ENCODE results near the gene PDE3B. TPM values are rescaled to one million over a fixed set of nuclear protein-coding genes. Genes with fewer than 3 reads are reported as not detected.

Gene PDE3B
- total and polyA plus RNA-seq, 9 of the 15 experiments (the other 6 are each of a cell fraction or from before 2014, with no cell fraction given), result 2.3 to 22.5 (median 12.2) TPM

GRCh38 chr11:14852571-14853177, 209.1 kb downstream of the PDE3B start (continued):
- TF ChIP-seq ZNF592 (IDR thresholded peaks at IDR 0.05) (peak; percentile 72; the same call in 1 of the 2 replicates), NUFIP1 (IDR thresholded peaks at IDR 0.05; ENCODE audit: partially characterized antibody) (no peak), ZNF395 (CRISPR knock-in tag; IDR thresholded peaks at IDR 0.05) (peak; percentile 18; the same call in 1 of the 2 replicates), HOMEZ (CRISPR knock-in tag; IDR thresholded peaks at IDR 0.05) (no peak), EZH2 (IDR thresholded peaks at IDR 0.05; ENCODE audit: borderline replicate concordance, low read depth, low read length) (no peak), MECOM (CRISPR knock-in tag; IDR thresholded peaks at IDR 0.05) (peak; percentile 56; the same call in 1 of the 2 replicates), TCFL5 (CRISPR knock-in tag; conservative IDR thresholded peaks at IDR 0.05) (no peak), ZNF586 (CRISPR knock-in tag; conservative IDR thresholded peaks at IDR 0.05) (no peak), ZSCAN32 (CRISPR knock-in tag; IDR thresholded peaks at IDR 0.05) (peak; percentile 85), KAT8 (IDR thresholded peaks at IDR 0.05; ENCODE audit: low read depth) (no peak), HEY1 (CRISPR knock-in tag; IDR thresholded peaks at IDR 0.05; ENCODE audit: borderline replicate concordance) (no peak), MITF (IDR thresholded peaks at IDR 0.05) (no peak), NEUROD1 (IDR thresholded peaks at IDR 0.05; ENCODE audit: borderline replicate concordance, low read depth, low read length, partially characterized antibody) (no peak), ESRRA (IDR thresholded peaks at IDR 0.05; ENCODE audit: borderline replicate concordance, low read depth) (no peak), SPI1 (IDR thresholded peaks at IDR 0.05; ENCODE audit: borderline replicate concordance, low read depth, low read length) (no peak), DLX4 (CRISPR knock-in tag; IDR thresholded peaks at IDR 0.05) (no peak), EWSR1 (IDR thresholded peaks at IDR 0.05; ENCODE audit: borderline replicate concordance, low read depth, partially characterized antibody) (no peak)

Data from K562 (cell line).